Tibial nerve (tissue), 4 donors: ENCODE measurements around the gene PSMD13. TPM values are rescaled to one million over a fixed set of nuclear protein-coding genes. Genes with fewer than 3 reads are reported as not detected.

Experiments
- DNase-seq, 2 donors: peaks; one replicate each; pipeline ENCODE4 v3.0.0-alpha.2; 2019; ENCODE audit warnings: low spot score in 2 of 2
- H3K27ac ChIP-seq, 4 donors: fragments of 200-600 bp; sonication (generic) in 3 of 4; one replicate each; pipeline ENCODE4 v1.5.1; 2017 to 2019; ENCODE audit warnings: mild to moderate bottlenecking in 1 of 4
- H3K27me3 ChIP-seq, 2 donors: fragments of 200-600 bp; sonication (generic) in 1 of 2; one replicate each; pipeline versions ENCODE4 v1.5.1 to v1.6.0; 2017 to 2019
- H3K36me3 ChIP-seq, 3 donors: fragments of 200-600 bp; sonication (generic); one replicate each; pipeline ENCODE4 v1.5.1; 2018 to 2019
- H3K4me1 ChIP-seq, 4 donors: fragments of 200-600 bp; sonication (generic) in 3 of 4; one replicate each; pipeline ENCODE4 v1.5.1; 2017 to 2019
- H3K4me3 ChIP-seq, 4 donors: fragments of 200-600 bp; sonication (generic) in 3 of 4; one replicate each; pipeline ENCODE4 v1.5.1; 2017 to 2019; ENCODE audit warnings: mild to moderate bottlenecking in 1 of 4, moderate library complexity in 1 of 4
- H3K9me3 ChIP-seq, 4 donors: fragments of 200-600 bp; sonication (generic) in 3 of 4; one replicate each; pipeline ENCODE4 v1.5.1; 2017 to 2019
- EP300 ChIP-seq, 2 donors: sonication (generic); formaldehyde crosslinking; IDR thresholded peaks; one replicate each; pipeline ENCODE4 v1.6.1; 2017; ENCODE audit warnings: antibody characterized with exemption in 2 of 2, mild to moderate bottlenecking in 1 of 2
- POLR2A ChIP-seq, 2 donors: fragments of 450-650 bp; IDR thresholded peaks; one replicate each; pipeline ENCODE4 v1.6.1; 2017; ENCODE audit warnings: antibody characterized with exemption in 2 of 2, mild to moderate bottlenecking in 2 of 2, moderate library complexity in 2 of 2
- WGBS, 2 donors: methylation state at CpG; one replicate each; pipeline ENCODE4 v1.1.5; 2018; 5-methylcytosine and 5-hydroxymethylcytosine counted together
- total RNA-seq, 4 donors: library from RNA; depleted of rRNA; stranded (reverse); fragments of >200 nt; gene quantifications; one replicate each; pipeline ENCODE4 v1.1.0, GENCODE V29; 2016
- TF ChIP-seq, protein P1 (sequence below), 5 experiments: fragments of 200-600 bp in 3 of 5; fragments of 450-650 bp in 2 of 5; sonication (generic) in 3 of 5; IDR thresholded peaks; one replicate each; pipeline ENCODE4 v1.5.1; 2016 to 2019; ENCODE audit warnings: antibody characterized with exemption in 5 of 5, mild to moderate bottlenecking in 3 of 5, moderate library complexity in 2 of 5

The PSMD13 gene
- total RNA-seq, 4 donors from 2014 or later = 72.0 to 136 (median 120) TPM

- H3K4me1 ChIP-seq = peaks cover 0 to 40% (median 6%) of the 10 kb centered on the region in 4 donors
- H3K4me3 ChIP-seq = no peak overlapping the region
- TF ChIP-seq POLR2A (IDR thresholded peaks at IDR 0.05) = no peak
- TF ChIP-seq EP300 (IDR thresholded peaks at IDR 0.05) = peak in 1 of 2 donors; percentile 41
- TF ChIP-seq, protein P1, sequence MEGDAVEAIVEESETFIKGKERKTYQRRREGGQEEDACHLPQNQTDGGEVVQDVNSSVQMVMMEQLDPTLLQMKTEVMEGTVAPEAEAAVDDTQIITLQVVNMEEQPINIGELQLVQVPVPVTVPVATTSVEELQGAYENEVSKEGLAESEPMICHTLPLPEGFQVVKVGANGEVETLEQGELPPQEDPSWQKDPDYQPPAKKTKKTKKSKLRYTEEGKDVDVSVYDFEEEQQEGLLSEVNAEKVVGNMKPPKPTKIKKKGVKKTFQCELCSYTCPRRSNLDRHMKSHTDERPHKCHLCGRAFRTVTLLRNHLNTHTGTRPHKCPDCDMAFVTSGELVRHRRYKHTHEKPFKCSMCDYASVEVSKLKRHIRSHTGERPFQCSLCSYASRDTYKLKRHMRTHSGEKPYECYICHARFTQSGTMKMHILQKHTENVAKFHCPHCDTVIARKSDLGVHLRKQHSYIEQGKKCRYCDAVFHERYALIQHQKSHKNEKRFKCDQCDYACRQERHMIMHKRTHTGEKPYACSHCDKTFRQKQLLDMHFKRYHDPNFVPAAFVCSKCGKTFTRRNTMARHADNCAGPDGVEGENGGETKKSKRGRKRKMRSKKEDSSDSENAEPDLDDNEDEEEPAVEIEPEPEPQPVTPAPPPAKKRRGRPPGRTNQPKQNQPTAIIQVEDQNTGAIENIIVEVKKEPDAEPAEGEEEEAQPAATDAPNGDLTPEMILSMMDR (IDR thresholded peaks at IDR 0.05) = peak in 1 of 5 experiments; percentile 20
- no peaks in the 10 kb centered on the region for H3K9me3 ChIP-seq
- peaks cover 0 to 24% of the 10 kb centered on the region in 2 donors for H3K27me3 ChIP-seq
- peaks cover 0 to 33% (median 0%) of the 10 kb centered on the region in 3 donors for H3K36me3 ChIP-seq
- DNase-seq = peak in 1 of 2 donors; percentile 37
- peak overlapping the region; percentile 62 to 83 (median 74) for H3K27ac ChIP-seq
- 45 to 50% methylated on average over 26 of the region's 26 CpGs for WGBS, 2 donors
Measured at GRCh38 chr11:297586-298405, 61.0 kb downstream of the PSMD13 start.

DNA sequence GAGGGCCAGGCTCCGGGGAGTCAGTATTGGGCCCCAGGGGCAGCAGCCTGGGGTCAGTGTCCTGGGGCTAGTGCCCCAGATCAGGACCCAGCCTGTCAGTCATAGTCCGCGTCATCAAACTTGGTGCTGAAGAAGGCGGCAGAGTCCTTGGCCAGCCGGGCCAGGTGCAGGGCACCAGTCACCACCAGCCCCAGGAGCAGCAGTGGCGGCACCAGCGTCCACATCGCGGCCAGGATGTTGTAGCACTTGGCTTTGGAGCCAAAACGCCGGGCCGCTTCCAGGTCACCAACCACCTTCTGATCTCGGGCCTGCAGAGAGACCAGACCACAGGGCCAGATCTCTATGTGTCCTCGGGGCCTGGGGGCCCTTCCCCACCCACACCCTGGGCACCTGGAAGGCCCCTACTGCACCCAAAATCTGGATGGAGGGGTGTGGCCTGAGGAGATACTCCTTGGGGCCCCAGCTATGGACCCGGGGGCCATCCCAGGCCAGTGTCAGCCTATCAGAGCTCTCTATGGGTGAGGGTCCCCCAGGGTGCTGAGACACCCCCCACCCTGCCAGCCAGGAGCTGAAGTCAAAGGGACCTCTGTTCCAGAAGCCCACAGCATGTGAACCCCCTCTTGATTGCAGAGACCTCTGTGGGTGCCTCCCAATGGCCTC, 61.8 kb downstream of the PSMD13 start:
- H3K27me3 ChIP-seq = peaks cover 0 to 24% of the 10 kb centered on the region in 2 donors
- H3K4me1 ChIP-seq = peaks cover 0 to 40% (median 6%) of the 10 kb centered on the region in 4 donors
- DNase-seq = no peak
- 66 to 71% methylated on average over 10 to 14 of the region's 15 CpGs for WGBS, 2 donors
- TF ChIP-seq EP300 (IDR thresholded peaks at IDR 0.05) (no peak), POLR2A (IDR thresholded peaks at IDR 0.05) (no peak)
- H3K36me3 ChIP-seq = peaks cover 0 to 25% (median 0%) of the 10 kb centered on the region in 3 donors
- H3K4me3 ChIP-seq = no peak overlapping the region
- H3K9me3 ChIP-seq = no peaks in the 10 kb centered on the region
- H3K27ac ChIP-seq = peak overlapping the region in 3 of 4 donors; percentile 73 to 83 (median 76)

DNA sequence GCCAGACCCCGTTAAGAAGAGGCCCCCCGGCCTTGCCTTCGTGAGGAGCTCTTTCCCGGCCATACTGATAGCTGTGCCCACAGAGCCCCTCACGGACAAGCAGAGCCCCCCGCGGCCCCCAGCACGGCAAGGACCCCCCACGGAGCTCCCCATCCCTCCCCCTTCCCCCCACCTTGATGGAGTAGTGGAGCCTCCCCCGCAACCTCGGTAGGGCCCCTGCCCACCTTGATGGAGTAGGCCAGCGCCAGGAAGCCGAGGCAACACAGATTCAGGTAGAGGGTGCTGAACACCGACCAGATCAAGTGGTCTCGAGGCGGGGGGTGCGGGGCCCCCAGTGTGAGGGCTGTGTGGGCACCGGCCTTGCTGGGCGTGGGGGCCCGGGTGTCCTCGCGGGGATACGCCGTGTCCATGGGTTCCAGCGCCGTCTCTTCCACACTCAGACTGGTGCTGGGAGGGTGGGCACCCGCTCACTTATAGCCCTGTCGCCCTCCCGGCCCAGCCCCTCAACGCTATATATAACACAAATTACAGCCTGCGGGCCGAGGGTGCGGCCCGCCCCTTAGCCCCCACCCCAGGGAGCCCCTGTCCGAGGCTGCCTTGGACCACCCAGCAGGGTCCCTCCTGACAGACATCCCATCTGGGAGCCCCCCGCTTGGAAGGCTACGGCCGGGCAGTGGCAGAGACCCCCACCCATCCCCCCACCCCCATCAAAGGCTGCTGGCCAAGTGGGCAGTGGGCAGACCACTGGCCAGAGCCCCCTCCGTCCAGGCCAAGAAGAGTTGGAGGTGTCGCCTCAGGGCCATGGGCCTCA, 62.5 kb downstream of the PSMD13 start, which contains the start of gene IFITM5:
Gene IFITM5, minus strand, starts transcription at position 446 of the 811 bp plus-strand sequence. Its CDS starts 36 bp downstream, at position 410.
- Histone ChIP-seq H3K4me1 (peaks cover 0 to 41% (median 6%) of the 10 kb centered on the region in 4 donors), H3K4me3 (no peak within 1 kb of the TSS), H3K36me3 (peaks cover 0 to 18% (median 0%) of the 10 kb centered on the region in 3 donors), H3K27ac (peak within 1 kb of the TSS in 3 of 4 donors; percentile 73 to 83 (median 76)), H3K9me3 (no peaks in the 10 kb centered on the region), H3K27me3 (peaks cover 0 to 24% of the 10 kb centered on the region in 2 donors)
- DNase-seq = no peak
- TF ChIP-seq EP300 (IDR thresholded peaks at IDR 0.05) (no peak), POLR2A (IDR thresholded peaks at IDR 0.05) (no peak)
- TF ChIP-seq, protein P1 (IDR thresholded peaks at IDR 0.05) = no peak
- WGBS, 2 donors = 69 to 74% methylated on average over 18 to 25 of the region's 40 CpGs

GRCh38 chr11:299951-300735, 63.4 kb downstream of the PSMD13 start:
- H3K4me3 ChIP-seq = no peak overlapping the region
- no peak for TF ChIP-seq POLR2A (IDR thresholded peaks at IDR 0.05)
- TF ChIP-seq, protein P1 (IDR thresholded peaks at IDR 0.05) = no peak
- TF ChIP-seq EP300 (IDR thresholded peaks at IDR 0.05) = no peak
- H3K36me3 ChIP-seq = peaks cover 0 to 9% (median 0%) of the 10 kb centered on the region in 3 donors
- H3K27ac ChIP-seq = no peak overlapping the region
- peaks cover 0 to 24% of the 10 kb centered on the region in 2 donors for H3K27me3 ChIP-seq
- WGBS, 2 donors = 35% methylated on average over 18 to 20 of the region's 20 CpGs
- DNase-seq = no peak
- peaks cover 0 to 48% (median 9%) of the 10 kb centered on the region in 4 donors for H3K4me1 ChIP-seq
- no peaks in the 10 kb centered on the region for H3K9me3 ChIP-seq

Other genes with a start within 250 kb of the PSMD13 start
- gene SCGB1C1, start 43.9 kb upstream of the PSMD13 start, total RNA-seq = not detected
- 10 to 100 TPM; 30.9 to 43.9 (median 38.7) TPM for gene BET1L, start 29.6 kb upstream of the PSMD13 start, total RNA-seq
- gene RIC8A, start 29.3 kb upstream of the PSMD13 start, total RNA-seq = 100 to 1,000 TPM in 3 of 4 donors, 10 to 100 TPM in 1; 69.0 to 118 (median 101) TPM
- gene SIRT3, start 634 bp upstream of the PSMD13 start, total RNA-seq = 10 to 100 TPM; 14.9 to 23.4 (median 17.5) TPM
- 1 to 10 TPM; 1.0 to 3.3 (median 1.7) TPM for gene NLRP6, start 41.4 kb downstream of the PSMD13 start, total RNA-seq
- gene PGGHG, start 52.1 kb downstream of the PSMD13 start, total RNA-seq = 100 to 1,000 TPM in 1 of 4 donors, 10 to 100 TPM in 3; 43.7 to 166 (median 55.6) TPM
- gene IFITM5, start 62.5 kb downstream of the PSMD13 start, total RNA-seq = not detected
- 100 to 1,000 TPM; 258 to 624 (median 292) TPM for gene IFITM2, start 70.8 kb downstream of the PSMD13 start, total RNA-seq
- gene IFITM1, start 77.1 kb downstream of the PSMD13 start, total RNA-seq = 100 to 1,000 TPM; 216 to 431 (median 256) TPM
- gene IFITM3, start 83.9 kb downstream of the PSMD13 start, total RNA-seq = 100 to 1,000 TPM; 258 to 816 (median 325) TPM
- 10 to 100 TPM in 2 of 4 donors, 1 to 10 TPM in 2; 7.1 to 22.2 (median 14.1) TPM for gene B4GALNT4, start 132.5 kb downstream of the PSMD13 start, total RNA-seq
- gene PKP3, start 157.2 kb downstream of the PSMD13 start, total RNA-seq = 10 to 100 TPM in 3 of 4 donors, 1 to 10 TPM in 1; 4.6 to 16.2 (median 13.5) TPM
- gene SIGIRR, start 178.0 kb downstream of the PSMD13 start, total RNA-seq = 10 to 100 TPM; 29.1 to 81.1 (median 69.3) TPM
- under 1 TPM in 3 of 4 donors, not detected in 1; 0.78 to 0.90 (median 0.87) TPM for gene ANO9, start 205.0 kb downstream of the PSMD13 start, total RNA-seq
- 100 to 1,000 TPM in 1 of 4 donors, 10 to 100 TPM in 3; 54.2 to 100 (median 63.9) TPM for gene PTDSS2, start 213.3 kb downstream of the PSMD13 start, total RNA-seq